Upper lobe of left lung (tissue), 6 donors: ENCODE data around the gene ARTN. TPM values are rescaled to one million over a fixed set of nuclear protein-coding genes. Genes with fewer than 3 reads are reported as not detected.

ENCODE experiments used
- ATAC-seq, 2 donors: fragments of 200-7000 bp; cut with Tn5 transposase; one replicate each; pipeline ENCODE4 v1.9.1; 2022; ENCODE audit warnings: mild to moderate bottlenecking in 2 of 2, moderate library complexity in 2 of 2; ENCODE audit not compliant: low FRiP score in 2 of 2
- DNase-seq, 2 donors: peaks; one replicate each; pipeline ENCODE4 v3.0.0-alpha.2; 2019 to 2020
- H3K27ac ChIP-seq, 4 donors: fragments of 200-600 bp; sonication (generic); one replicate each; pipeline ENCODE4 v1.5.1; 2016 to 2019
- H3K27me3 ChIP-seq, 4 donors: fragments of 200-600 bp; sonication (generic); one replicate each; pipeline ENCODE4 v1.5.1; 2017 to 2019
- H3K36me3 ChIP-seq, 4 donors: fragments of 200-600 bp; sonication (generic); one replicate each; pipeline ENCODE4 v1.5.1; 2016 to 2019
- H3K4me1 ChIP-seq, 4 donors: fragments of 200-600 bp; sonication (generic); one replicate each; pipeline ENCODE4 v1.5.1; 2018 to 2019
- H3K4me3 ChIP-seq, 4 donors: fragments of 200-600 bp; sonication (generic); one replicate each; pipeline ENCODE4 v1.5.1; 2017 to 2019; ENCODE audit warnings: mild to moderate bottlenecking in 2 of 4, moderate library complexity in 1 of 4
- H3K9me3 ChIP-seq, 4 donors: fragments of 200-600 bp; sonication (generic); one replicate each; pipeline ENCODE4 v1.5.1; 2018 to 2019
- EP300 ChIP-seq, 4 donors: sonication (generic); formaldehyde crosslinking; IDR thresholded peaks; one replicate each; pipeline ENCODE4 v1.5.1; 2017; ENCODE audit warnings: antibody characterized with exemption in 4 of 4, control low read depth in 2 of 4
- POLR2A ChIP-seq, 4 donors: fragments of 450-650 bp; IDR thresholded peaks; one replicate each; pipeline ENCODE4 v1.5.1; 2016 to 2017; ENCODE audit warnings: antibody characterized with exemption in 4 of 4, mild to moderate bottlenecking in 2 of 4
- POLR2AphosphoS5 ChIP-seq, 2 donors: sonication (generic); formaldehyde crosslinking; IDR thresholded peaks; one replicate each; pipeline ENCODE4 v1.5.1; 2017; ENCODE audit warnings: antibody characterized with exemption in 2 of 2
- WGBS, 2 donors: methylation state at CpG; one replicate each; pipeline ENCODE4 v1.1.5; 2017 to 2018; 5-methylcytosine and 5-hydroxymethylcytosine counted together
- total RNA-seq, 6 donors: library from RNA; depleted of rRNA in 4 of 6; stranded (reverse); fragments of >200 nt in 4 of 6; gene quantifications; one replicate each; pipeline versions ENCODE4 v1.1.0 to v1.2.1, GENCODE V29; 2016 to 2021
- TF ChIP-seq, protein P1 (sequence below), 6 experiments: fragments of 450-650 bp in 4 of 6; fragments of 200-600 bp in 2 of 6; sonication (generic) in 2 of 6; IDR thresholded peaks; one replicate each; pipeline ENCODE4 v1.5.1; 2016 to 2019; ENCODE audit warnings: antibody characterized with exemption in 6 of 6
- donor health status: DM: no; HTN: no; CAD: no; lungs with moderate emphysema.
- donor health status: DM: no; HTN: yes; CAD: no; lungs with severe emphysema.

ARTN gene
- total RNA-seq, 6 donors from 2014 or later, result 1.0 to 5.2 (median 1.1) TPM; not detected in 3

DNA sequence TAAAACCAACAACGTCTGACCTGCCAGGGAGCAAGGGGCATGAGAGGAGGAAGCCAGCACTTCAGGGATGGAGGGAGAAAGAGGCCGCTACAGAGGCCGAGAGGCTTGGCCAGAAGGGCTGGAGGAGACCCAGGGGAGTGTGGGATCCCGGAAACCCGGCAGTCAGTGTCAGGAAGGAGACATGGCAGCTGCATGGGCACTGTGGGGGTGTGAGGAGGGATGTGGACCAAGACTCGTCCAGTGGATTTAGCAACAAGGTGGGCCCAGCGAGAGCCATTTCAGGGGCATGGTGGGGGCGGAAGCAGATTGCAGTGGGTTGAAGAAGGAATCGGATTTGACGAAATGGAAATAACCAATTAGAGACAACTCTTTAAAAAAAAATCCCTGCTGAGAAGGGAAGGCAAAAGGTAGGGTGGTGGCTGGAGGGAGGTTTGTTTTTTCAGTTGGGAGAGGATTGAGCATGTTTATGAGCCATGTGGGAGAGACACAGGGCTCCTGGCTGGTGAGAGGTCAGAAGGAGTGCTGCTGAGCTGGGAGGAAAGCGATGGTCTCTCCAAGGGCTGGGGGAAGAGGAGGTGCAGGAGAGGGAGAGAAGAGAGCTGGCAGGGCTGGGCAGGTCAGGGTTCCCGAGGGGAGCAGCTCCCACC, 49.8 kb downstream of the ARTN start:
- H3K4me3 ChIP-seq, result no peak overlapping the region
- peaks cover 18 to 29% (median 21%) of the 10 kb centered on the region in 4 donors for H3K4me1 ChIP-seq
- WGBS, 2 donors, result 85 to 91% methylated on average over 12 of the region's 12 CpGs
- ATAC-seq (no peak), DNase-seq (no peak)
- H3K27ac ChIP-seq, result no peak overlapping the region
- no peaks in the 10 kb centered on the region for H3K9me3 ChIP-seq
- peaks cover 0 to 15% (median 3%) of the 10 kb centered on the region in 4 donors for H3K36me3 ChIP-seq
- H3K27me3 ChIP-seq, result no peaks in the 10 kb centered on the region
- TF ChIP-seq, protein P1, sequence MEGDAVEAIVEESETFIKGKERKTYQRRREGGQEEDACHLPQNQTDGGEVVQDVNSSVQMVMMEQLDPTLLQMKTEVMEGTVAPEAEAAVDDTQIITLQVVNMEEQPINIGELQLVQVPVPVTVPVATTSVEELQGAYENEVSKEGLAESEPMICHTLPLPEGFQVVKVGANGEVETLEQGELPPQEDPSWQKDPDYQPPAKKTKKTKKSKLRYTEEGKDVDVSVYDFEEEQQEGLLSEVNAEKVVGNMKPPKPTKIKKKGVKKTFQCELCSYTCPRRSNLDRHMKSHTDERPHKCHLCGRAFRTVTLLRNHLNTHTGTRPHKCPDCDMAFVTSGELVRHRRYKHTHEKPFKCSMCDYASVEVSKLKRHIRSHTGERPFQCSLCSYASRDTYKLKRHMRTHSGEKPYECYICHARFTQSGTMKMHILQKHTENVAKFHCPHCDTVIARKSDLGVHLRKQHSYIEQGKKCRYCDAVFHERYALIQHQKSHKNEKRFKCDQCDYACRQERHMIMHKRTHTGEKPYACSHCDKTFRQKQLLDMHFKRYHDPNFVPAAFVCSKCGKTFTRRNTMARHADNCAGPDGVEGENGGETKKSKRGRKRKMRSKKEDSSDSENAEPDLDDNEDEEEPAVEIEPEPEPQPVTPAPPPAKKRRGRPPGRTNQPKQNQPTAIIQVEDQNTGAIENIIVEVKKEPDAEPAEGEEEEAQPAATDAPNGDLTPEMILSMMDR (IDR thresholded peaks at IDR 0.05), result no peak
- TF ChIP-seq POLR2AphosphoS5 (IDR thresholded peaks at IDR 0.05) (no peak), EP300 (IDR thresholded peaks at IDR 0.05) (no peak), POLR2A (IDR thresholded peaks at IDR 0.05) (no peak)

DNA sequence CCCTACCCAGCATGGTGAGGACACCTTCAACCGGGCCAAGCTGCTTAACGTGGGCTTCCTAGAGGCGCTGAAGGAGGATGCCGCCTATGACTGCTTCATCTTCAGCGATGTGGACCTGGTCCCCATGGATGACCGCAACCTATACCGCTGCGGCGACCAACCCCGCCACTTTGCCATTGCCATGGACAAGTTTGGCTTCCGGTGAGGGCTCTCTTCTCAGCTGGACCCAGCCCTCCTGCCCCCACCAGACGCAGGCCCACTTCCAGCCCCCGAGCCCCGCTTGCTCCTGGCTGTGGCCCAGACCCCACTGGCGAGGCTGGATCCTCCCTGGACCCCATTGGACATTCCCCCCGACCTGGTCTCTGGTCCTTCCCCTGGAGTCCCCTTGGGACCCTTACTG, 51.3 kb downstream of the ARTN start:
- WGBS, 2 donors, result 80 to 96% methylated on average over 2 to 16 of the region's 16 CpGs
- DNase-seq, result peak in 1 of 2 donors; percentile 66
- no peaks in the 10 kb centered on the region for H3K9me3 ChIP-seq
- H3K36me3 ChIP-seq, result peaks cover 0 to 15% (median 3%) of the 10 kb centered on the region in 4 donors
- H3K4me3 ChIP-seq, result no peak overlapping the region
- no peak for ATAC-seq
- no peak for TF ChIP-seq POLR2AphosphoS5 (IDR thresholded peaks at IDR 0.05)
- no peak for TF ChIP-seq POLR2A (IDR thresholded peaks at IDR 0.05)
- TF ChIP-seq, protein P1 (IDR thresholded peaks at IDR 0.05), result no peak
- TF ChIP-seq EP300 (IDR thresholded peaks at IDR 0.05), result no peak
- H3K27ac ChIP-seq, result no peak overlapping the region
- H3K27me3 ChIP-seq, result no peaks in the 10 kb centered on the region
- peaks cover 12 to 18% (median 12%) of the 10 kb centered on the region in 4 donors for H3K4me1 ChIP-seq

DNA sequence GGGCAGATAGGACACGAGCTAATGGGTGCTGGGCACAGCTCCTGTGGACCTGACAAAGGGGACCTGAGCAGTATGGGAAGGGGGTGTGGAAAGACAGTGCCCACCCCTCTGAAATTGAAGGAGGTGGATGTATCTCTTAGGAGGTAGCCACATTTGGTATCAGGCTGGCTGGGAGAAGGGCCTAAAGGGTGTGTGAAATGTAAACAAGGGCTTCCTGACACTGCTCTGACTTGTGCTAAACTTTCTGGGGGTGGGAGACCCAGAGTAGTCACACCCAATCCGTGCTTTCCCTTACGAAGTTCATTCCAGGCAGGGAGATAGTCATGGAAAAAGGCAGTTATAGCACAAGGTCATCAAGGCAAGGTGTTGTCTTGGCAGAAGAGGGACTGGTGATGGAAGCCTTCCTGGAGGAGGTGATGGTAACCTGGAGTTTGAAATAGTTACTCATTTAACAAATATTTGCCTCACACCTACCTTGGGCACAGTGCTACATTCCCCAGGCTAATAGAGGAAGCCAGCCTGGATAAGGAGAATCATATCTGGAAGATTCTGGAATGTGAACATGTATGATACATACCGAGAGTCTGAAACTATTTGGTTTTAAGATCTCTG, 52.5 kb downstream of the ARTN start:
- Histone ChIP-seq H3K27me3 (no peaks in the 10 kb centered on the region), H3K27ac (no peak overlapping the region), H3K36me3 (peaks cover 0 to 15% (median 3%) of the 10 kb centered on the region in 4 donors), H3K4me1 (peaks cover 6 to 11% (median 7%) of the 10 kb centered on the region in 4 donors), H3K4me3 (no peak overlapping the region), H3K9me3 (no peaks in the 10 kb centered on the region)
- TF ChIP-seq EP300 (IDR thresholded peaks at IDR 0.05), result no peak
- TF ChIP-seq POLR2AphosphoS5 (IDR thresholded peaks at IDR 0.05), result no peak
- TF ChIP-seq, protein P1 (IDR thresholded peaks at IDR 0.05), result no peak
- no peak for TF ChIP-seq POLR2A (IDR thresholded peaks at IDR 0.05)
- 74 to 78% methylated on average over 4 of the region's 4 CpGs for WGBS, 2 donors
- ATAC-seq (no peak), DNase-seq (no peak)

DNA sequence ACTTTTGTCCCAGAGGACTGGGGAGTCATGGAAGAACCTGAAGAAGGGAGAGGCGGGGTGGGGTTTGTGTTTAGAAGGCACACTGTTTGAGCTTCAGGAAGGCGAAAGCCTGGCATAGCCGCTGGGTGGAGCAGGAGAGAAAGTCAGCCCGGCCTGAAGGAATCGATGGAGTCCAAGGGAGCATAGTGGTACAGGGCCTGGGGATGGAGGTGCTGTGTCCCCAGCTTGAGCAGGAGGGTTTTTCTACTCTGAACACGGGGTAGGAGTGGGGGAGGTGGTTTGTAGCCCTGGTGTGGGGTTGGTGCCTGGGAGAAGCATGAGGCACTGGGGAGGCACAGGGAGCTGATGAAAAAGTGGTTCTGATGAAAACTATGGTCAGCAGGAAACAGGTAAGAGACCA, 53.1 kb downstream of the ARTN start:
- WGBS, 2 donors, result 77% methylated on average over 6 of the region's 6 CpGs
- peaks cover 6 to 10% (median 8%) of the 10 kb centered on the region in 4 donors for H3K4me1 ChIP-seq
- H3K36me3 ChIP-seq, result peaks cover 0 to 15% (median 3%) of the 10 kb centered on the region in 4 donors
- no peak for TF ChIP-seq POLR2A (IDR thresholded peaks at IDR 0.05)
- TF ChIP-seq EP300 (IDR thresholded peaks at IDR 0.05), result no peak
- no peak for TF ChIP-seq POLR2AphosphoS5 (IDR thresholded peaks at IDR 0.05)
- TF ChIP-seq, protein P1 (IDR thresholded peaks at IDR 0.05), result no peak
- no peak overlapping the region for H3K4me3 ChIP-seq
- no peak for ATAC-seq
- no peak for DNase-seq
- H3K27ac ChIP-seq, result no peak overlapping the region
- no peaks in the 10 kb centered on the region for H3K27me3 ChIP-seq
- H3K9me3 ChIP-seq, result no peaks in the 10 kb centered on the region

Other genes with a start within 250 kb of the ARTN start
- 10 to 100 TPM; 14.4 to 46.1 (median 19.2) TPM for gene ST3GAL3, start 226.3 kb upstream of the ARTN start, total RNA-seq
- 10 to 100 TPM; 16.9 to 46.1 (median 24.1) TPM for gene IPO13, start 13.1 kb downstream of the ARTN start, total RNA-seq
- gene DPH2, start 36.2 kb downstream of the ARTN start, total RNA-seq, result 10 to 100 TPM; 12.9 to 30.4 (median 16.6) TPM
- gene ATP6V0B, start 41.2 kb downstream of the ARTN start, total RNA-seq, result 100 to 1,000 TPM in 5 of 6 donors, 10 to 100 TPM in 1; 98.0 to 225 (median 161) TPM
- 10 to 100 TPM; 11.5 to 33.0 (median 18.1) TPM for gene B4GALT2, start 45.4 kb downstream of the ARTN start, total RNA-seq
- 10 to 100 TPM in 3 of 6 donors, 1 to 10 TPM in 3; 7.3 to 14.5 (median 10.0) TPM for gene CCDC24, start 57.8 kb downstream of the ARTN start, total RNA-seq
- gene SLC6A9, start 97.7 kb downstream of the ARTN start, total RNA-seq, result 10 to 100 TPM in 5 of 6 donors, 1 to 10 TPM in 1; 5.6 to 23.1 (median 19.5) TPM
- gene KLF17, start 185.0 kb downstream of the ARTN start, total RNA-seq, result under 1 TPM in 5 of 6 donors, not detected in 1; 0.11 to 0.39 (median 0.33) TPM
- gene KLF18, start 207.8 kb downstream of the ARTN start, total RNA-seq, result not detected